Activated naive CD4-positive, alpha-beta T cell treated with anti-CD3 and anti-CD28 coated beads, Interleukin-2, amount 10 ng/mL, durations not matched to agents 7 days and 5 days (primary cell): ENCODE data around the gene SAT2.
A peak's percentile ranks its signal among the peaks of the same experiment; 100 is the strongest.
"Not testable (repeated sequence)": the region's sequence is repeated elsewhere in the genome, so short reads cannot be mapped to it uniquely, and the experiment has no call there.

Source experiments
- CTCF ChIA-PET: fragments of 350-600 bp; sonication (Branson Sonifier 250); formaldehyde crosslinking; loops from one replicate; lab custom pipeline; 2021; ENCODE audit warnings: antibody characterized with exemption; lab: Charles Lee
- DNase-seq: peaks from one replicate; pipeline ENCODE4 v3.0.0-alpha.2; 2020
- H3K27ac Mint-ChIP-seq: one replicate; pipeline ENCODE4 v1.8.0; 2021; ENCODE audit warnings: mild to moderate bottlenecking, moderate library complexity, mixed read lengths
- H3K27me3 Mint-ChIP-seq: one replicate; pipeline ENCODE4 v1.8.0; 2021; ENCODE audit warnings: mild to moderate bottlenecking, mixed read lengths
- H3K36me3 Mint-ChIP-seq: one replicate; pipeline ENCODE4 v1.8.0; 2021; ENCODE audit warnings: mixed read lengths
- H3K4me1 Mint-ChIP-seq: one replicate; pipeline ENCODE4 v1.8.0; 2021; ENCODE audit warnings: mixed read lengths
- H3K4me3 Mint-ChIP-seq: one replicate; pipeline ENCODE4 v1.8.0; 2021; ENCODE audit warnings: mild to moderate bottlenecking, moderate library complexity, mixed read lengths
- H3K9me3 Mint-ChIP-seq: one replicate; pipeline ENCODE4 v1.8.0; 2021; ENCODE audit warnings: mixed read lengths

Gene SAT2

GRCh38 chr17:7650509-7651096, 23.0 kb upstream of the SAT2 start, which contains the start of gene ATP1B2:
Gene ATP1B2 (plus strand): TSS chr17:7650926. CDS start chr17:7651519, 593 bp downstream.
- H3K36me3 Mint-ChIP-seq: no peaks in the 10 kb centered on the region
- DNase-seq: peak; percentile 86
- H3K9me3 Mint-ChIP-seq: no peaks in the 10 kb centered on the region
- no peak within 1 kb of the TSS for H3K27ac Mint-ChIP-seq
- H3K4me3 Mint-ChIP-seq: peak within 1 kb of the TSS; percentile 71
- peaks cover 80% of the 10 kb centered on the region for H3K27me3 Mint-ChIP-seq
- peaks cover 15% of the 10 kb centered on the region for H3K4me1 Mint-ChIP-seq
- CTCF ChIA-PET: interaction anchor here (0.6 to 1.8 kb wide), 2 partner anchors 35 to 287 kb away, joined by 3 to 5 read pairs; no protein-coding TSS in a partner anchor

DNA sequence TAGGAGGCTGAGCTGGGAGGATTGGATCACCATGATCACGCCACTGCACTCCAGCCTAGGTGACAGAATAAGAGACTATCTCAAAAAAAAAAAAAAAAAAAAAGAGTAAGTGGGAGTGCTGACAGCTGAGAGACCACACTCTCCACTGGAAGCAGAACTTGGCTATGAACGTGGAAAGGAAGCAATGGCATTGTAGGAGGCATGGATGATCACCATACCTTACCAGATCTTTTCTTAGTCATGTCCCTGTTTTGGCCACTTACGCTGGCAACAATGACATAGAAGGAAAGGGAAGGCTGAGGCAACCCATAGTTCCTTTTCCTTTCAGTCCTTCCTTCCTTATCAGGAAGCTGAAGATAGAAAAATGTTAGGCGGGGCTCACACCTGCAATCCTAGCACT, 19.4 kb upstream of the SAT2 start:
- Mint-ChIP-seq H3K4me3 (no peak overlapping the region), H3K27me3 (peaks cover 60% of the 10 kb centered on the region), H3K9me3 (no peaks in the 10 kb centered on the region), H3K36me3 (no peaks in the 10 kb centered on the region), H3K27ac (no peak overlapping the region), H3K4me1 (peaks cover 31% of the 10 kb centered on the region)
- no peak for DNase-seq
- CTCF ChIA-PET: no interaction called here

GRCh38 chr17:7646457-7646856, 18.8 kb upstream of the SAT2 start:
- H3K27me3 Mint-ChIP-seq: peaks cover 60% of the 10 kb centered on the region

DNA sequence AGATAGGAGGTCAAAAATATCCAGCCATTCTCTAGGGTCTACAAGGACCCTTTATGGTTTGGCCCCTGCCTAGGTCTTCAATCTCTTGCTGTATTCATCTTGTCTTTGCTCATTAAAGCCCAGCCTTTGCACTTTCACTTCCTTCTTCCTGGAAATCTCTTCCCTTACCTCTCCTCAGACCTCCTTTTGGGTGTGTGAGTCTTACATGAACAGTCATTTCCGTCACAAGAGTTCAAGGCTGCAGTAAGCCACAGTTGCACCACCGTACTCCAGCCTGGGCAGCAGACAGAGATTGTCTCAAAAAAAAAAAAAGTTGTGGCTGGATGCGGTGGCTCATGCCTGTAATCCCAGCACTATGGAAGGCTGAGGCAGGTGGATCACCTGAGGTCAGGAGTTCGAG, 17.2 kb upstream of the SAT2 start:
- no peak for DNase-seq
- Mint-ChIP-seq H3K27me3 (peaks cover 50% of the 10 kb centered on the region), H3K9me3 (peaks cover 5% of the 10 kb centered on the region), H3K36me3 (no peaks in the 10 kb centered on the region), H3K4me3 (no peak overlapping the region), H3K27ac (peak overlapping the region; percentile 71), H3K4me1 (peaks cover 24% of the 10 kb centered on the region)
- CTCF ChIA-PET: no interaction called here

More at GRCh38 chr17:7646457-7646856, 18.8 kb upstream of the SAT2 start:
- peaks cover 4% of the 10 kb centered on the region for H3K9me3 Mint-ChIP-seq
- no peaks in the 10 kb centered on the region for H3K36me3 Mint-ChIP-seq
- no peak overlapping the region for H3K27ac Mint-ChIP-seq
- no peak overlapping the region for H3K4me3 Mint-ChIP-seq
- CTCF ChIA-PET: no interaction called here
- no peak for DNase-seq
- peaks cover 36% of the 10 kb centered on the region for H3K4me1 Mint-ChIP-seq

GRCh38 chr17:7641635-7642034, 14.0 kb upstream of the SAT2 start:
- peaks cover 23% of the 10 kb centered on the region for H3K4me1 Mint-ChIP-seq
- peak overlapping the region; percentile 64 for H3K4me3 Mint-ChIP-seq
- peak; percentile 57 for DNase-seq
- H3K36me3 Mint-ChIP-seq, H3K9me3 Mint-ChIP-seq: not testable (repeated sequence)
- H3K27ac Mint-ChIP-seq: peak overlapping the region; percentile 55
- CTCF ChIA-PET: interaction anchor here (3.3 kb wide), 1 partner anchor 9 kb away, joined by 19 read pairs; no protein-coding TSS in a partner anchor
- peaks cover 38% of the 10 kb centered on the region for H3K27me3 Mint-ChIP-seq

- no peak for DNase-seq
- CTCF ChIA-PET: interaction anchor here (3.3 kb wide), 1 partner anchor 8 kb away, joined by 19 read pairs; no protein-coding TSS in a partner anchor
- Mint-ChIP-seq H3K9me3 (peaks cover 5% of the 10 kb centered on the region), H3K4me3 (no peak overlapping the region), H3K27ac (no peak overlapping the region), H3K36me3 (no peaks in the 10 kb centered on the region), H3K4me1 (peaks cover 23% of the 10 kb centered on the region), H3K27me3 (peaks cover 42% of the 10 kb centered on the region)
These were observed 13.2 kb upstream of the SAT2 start for GRCh38 chr17:7640783-7641182.

DNA sequence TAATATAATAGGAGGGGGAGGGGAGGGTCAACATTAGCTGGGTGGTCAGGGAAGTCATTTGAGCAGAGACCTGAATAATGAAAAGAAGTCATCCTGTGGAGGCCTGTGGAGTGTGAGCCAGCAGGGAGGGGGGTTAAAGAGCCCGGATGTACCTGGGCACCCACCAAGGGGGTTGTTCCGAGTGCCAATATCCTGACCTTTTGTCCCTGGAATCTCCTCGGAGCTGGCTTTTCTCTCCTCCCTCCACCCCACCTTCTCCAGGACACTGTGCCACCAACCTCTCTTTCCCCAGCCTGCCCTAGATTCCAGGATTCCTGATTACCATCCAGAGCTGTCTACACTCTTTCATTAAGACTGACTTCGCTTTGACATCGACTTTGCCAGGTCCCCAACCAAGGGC, 8.5 kb upstream of the SAT2 start:
- H3K9me3 Mint-ChIP-seq: no peaks in the 10 kb centered on the region
- H3K4me1 Mint-ChIP-seq: peaks cover 3% of the 10 kb centered on the region
- no peak for DNase-seq
- no peak overlapping the region for H3K4me3 Mint-ChIP-seq
- H3K36me3 Mint-ChIP-seq: no peaks in the 10 kb centered on the region
- CTCF ChIA-PET: interaction anchor here (1.1 to 4.5 kb wide), 2 partner anchors 51 to 76 kb away, joined by 4 to 60 read pairs; partner anchors contain the start of genes TP53 and WRAP53
- H3K27ac Mint-ChIP-seq: no peak overlapping the region
- H3K27me3 Mint-ChIP-seq: peaks cover 43% of the 10 kb centered on the region

- H3K9me3 Mint-ChIP-seq: no peaks in the 10 kb centered on the region
- peak; percentile 49 for DNase-seq
- no peak overlapping the region for H3K27ac Mint-ChIP-seq
- no peak overlapping the region for H3K4me3 Mint-ChIP-seq
- CTCF ChIA-PET: interaction anchor here (0.8 to 4.5 kb wide), 5 partner anchors 8 to 53 kb away, joined by 3 to 60 read pairs (median 6); partner anchors contain the start of genes TP53 and WRAP53
- H3K27me3 Mint-ChIP-seq: peaks cover 35% of the 10 kb centered on the region
- no peaks in the 10 kb centered on the region for H3K36me3 Mint-ChIP-seq
- peaks cover 3% of the 10 kb centered on the region for H3K4me1 Mint-ChIP-seq
These were observed 6.8 kb upstream of the SAT2 start for GRCh38 chr17:7634384-7634783.

GRCh38 chr17:7633093-7633492, 5.5 kb upstream of the SAT2 start:
- CTCF ChIA-PET: interaction anchor here (0.5 to 4.5 kb wide), 11 partner anchors 9 to 299 kb away, joined by 3 to 60 read pairs (median 3); partner anchors contain the start of genes DNAH2, TP53 and WRAP53
- peaks cover 25% of the 10 kb centered on the region for H3K27me3 Mint-ChIP-seq
- H3K27ac Mint-ChIP-seq: no peak overlapping the region

GRCh38 chr17:7632492-7632894, 4.9 kb upstream of the SAT2 start:
- no peak overlapping the region for H3K4me3 Mint-ChIP-seq
- H3K9me3 Mint-ChIP-seq: no peaks in the 10 kb centered on the region
- H3K27ac Mint-ChIP-seq: peak overlapping the region; percentile 17
- peak; percentile 58 for DNase-seq
- peaks cover 9% of the 10 kb centered on the region for H3K4me1 Mint-ChIP-seq
- CTCF ChIA-PET: interaction anchor here (0.5 to 4.5 kb wide), 13 partner anchors 9 to 196 kb away, joined by 3 to 60 read pairs (median 4); partner anchors contain the start of genes DNAH2, FXR2, TP53 and WRAP53
- peaks cover 24% of the 10 kb centered on the region for H3K27me3 Mint-ChIP-seq
- H3K36me3 Mint-ChIP-seq: no peaks in the 10 kb centered on the region

More at GRCh38 chr17:7633093-7633492, 5.5 kb upstream of the SAT2 start:
- no peak for DNase-seq
- H3K36me3 Mint-ChIP-seq: no peaks in the 10 kb centered on the region
- H3K4me1 Mint-ChIP-seq: peaks cover 6% of the 10 kb centered on the region
- H3K9me3 Mint-ChIP-seq: no peaks in the 10 kb centered on the region
- no peak overlapping the region for H3K4me3 Mint-ChIP-seq

DNA sequence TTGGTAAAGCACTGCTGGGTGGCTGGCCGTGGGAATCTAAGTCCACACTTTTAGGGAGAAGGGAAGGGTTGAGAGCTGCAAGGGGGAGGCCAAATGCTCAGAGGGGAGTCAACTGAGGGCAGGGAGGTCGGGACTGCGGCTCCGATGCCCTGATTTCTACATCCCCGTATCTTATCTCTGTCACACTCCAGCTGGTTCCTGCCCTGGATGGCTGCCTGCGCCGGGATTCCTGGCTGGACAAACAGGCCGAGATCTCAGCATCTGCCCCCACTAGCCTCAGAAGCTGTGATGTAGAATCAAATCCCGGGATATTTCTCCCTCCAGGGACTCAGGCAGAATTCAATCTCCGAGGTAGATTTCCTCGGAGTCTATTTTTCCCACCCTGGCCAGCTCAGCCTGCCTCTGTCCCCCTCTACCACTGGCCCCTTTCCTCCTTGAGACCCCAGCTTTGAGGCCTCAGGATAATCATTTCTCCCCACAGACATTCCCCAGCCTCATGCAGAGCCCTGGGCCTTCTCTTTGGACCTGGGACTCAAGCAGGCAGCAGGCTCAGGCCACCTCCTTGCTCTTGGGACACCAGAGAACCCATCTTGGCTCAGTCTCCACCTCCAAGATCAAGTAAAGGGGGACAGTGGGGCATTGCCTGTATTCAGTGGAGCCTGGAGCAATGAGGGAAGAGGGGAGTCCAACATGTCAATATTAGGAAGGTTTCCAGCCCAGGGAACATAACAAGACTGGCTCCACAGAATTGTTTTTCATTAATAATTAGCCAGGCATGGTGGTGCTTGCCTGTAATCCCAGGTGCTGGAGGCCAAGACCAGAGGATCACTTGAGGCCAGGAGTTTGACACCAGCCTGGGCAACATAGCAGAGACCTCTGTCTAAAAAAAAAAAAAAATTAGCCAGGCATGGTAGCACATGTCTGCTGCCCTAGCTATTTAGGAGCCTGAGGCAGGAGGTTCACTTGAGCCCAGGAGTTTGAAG, 4.1 kb upstream of the SAT2 start:
- peaks cover 24% of the 10 kb centered on the region for H3K27me3 Mint-ChIP-seq
- H3K4me3 Mint-ChIP-seq: no peak overlapping the region
- peaks cover 14% of the 10 kb centered on the region for H3K4me1 Mint-ChIP-seq
- no peaks in the 10 kb centered on the region for H3K36me3 Mint-ChIP-seq
- no peak for DNase-seq
- no peaks in the 10 kb centered on the region for H3K9me3 Mint-ChIP-seq
- peak overlapping the region; percentile 55 for H3K27ac Mint-ChIP-seq
- CTCF ChIA-PET: interaction anchor here (0.6 to 4.5 kb wide), 12 partner anchors 10 to 195 kb away, joined by 3 to 60 read pairs (median 7); partner anchors contain the start of genes DNAH2, FXR2, TP53 and WRAP53

DNA sequence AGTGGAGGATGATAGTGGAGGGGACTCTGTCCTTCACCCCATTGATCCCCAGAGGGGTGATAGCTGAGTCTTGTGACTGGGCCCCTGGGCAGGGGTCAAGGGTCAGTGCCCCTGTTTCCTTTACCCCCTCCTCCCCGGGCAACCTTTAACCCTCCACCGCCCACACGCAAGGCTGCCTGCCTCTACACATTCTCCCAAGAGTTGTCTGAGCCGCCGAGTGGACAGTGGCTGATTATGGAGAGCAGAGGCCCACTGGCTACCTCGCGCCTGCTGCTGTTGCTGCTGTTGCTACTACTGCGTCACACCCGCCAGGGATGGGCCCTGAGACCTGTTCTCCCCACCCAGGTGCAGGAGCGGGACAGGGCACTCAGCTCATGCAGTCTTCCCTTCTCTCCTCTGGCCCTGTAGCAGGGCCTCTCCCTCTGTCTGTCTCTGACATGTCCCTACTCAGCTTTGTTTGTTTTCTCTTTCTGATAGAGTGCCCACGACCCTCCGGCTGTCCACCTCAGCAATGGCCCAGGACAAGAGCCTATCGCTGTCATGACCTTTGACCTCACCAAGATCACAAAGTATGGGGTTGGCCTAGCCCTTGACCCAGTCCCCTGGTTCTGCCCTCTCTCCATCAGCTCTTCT, 2.4 kb upstream of the SAT2 start, which contains the start of gene SHBG:
Gene SHBG (plus strand): TSS at position 197 of the 633 bp plus-strand sequence. CDS start 38 bp downstream, at position 235.
- Mint-ChIP-seq H3K36me3 (peaks cover 4% of the 10 kb centered on the region), H3K4me1 (peaks cover 20% of the 10 kb centered on the region), H3K4me3 (no peak within 1 kb of the TSS), H3K9me3 (no peaks in the 10 kb centered on the region), H3K27me3 (peaks cover 13% of the 10 kb centered on the region), H3K27ac (no peak within 1 kb of the TSS)
- CTCF ChIA-PET: interaction anchor here (0.7 to 4.5 kb wide), 4 partner anchors 12 to 332 kb away, joined by 3 to 21 read pairs (median 13); partner anchors contain the start of genes FXR2, TP53 and WRAP53
- no peak for DNase-seq

DNA sequence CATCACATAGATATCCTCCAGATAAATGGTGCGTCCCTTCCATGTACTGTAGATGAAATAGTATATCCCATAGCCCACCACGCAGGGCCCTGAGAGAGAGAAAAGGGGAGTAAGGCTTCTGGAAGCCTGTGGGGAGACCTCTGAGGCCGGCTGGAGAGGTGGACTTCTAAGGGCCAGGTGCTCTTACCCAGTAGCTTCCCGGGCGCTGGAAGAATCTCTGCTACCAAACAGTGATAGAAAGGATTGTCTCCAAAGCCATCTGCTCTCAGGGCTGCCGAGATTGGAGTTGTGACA, 718 bp downstream of the SAT2 start:
- H3K27me3 Mint-ChIP-seq: peaks cover 11% of the 10 kb centered on the region
- DNase-seq: no peak
- no peaks in the 10 kb centered on the region for H3K9me3 Mint-ChIP-seq
- peaks cover 4% of the 10 kb centered on the region for H3K36me3 Mint-ChIP-seq
- peak overlapping the region; percentile 91 for H3K4me3 Mint-ChIP-seq
- CTCF ChIA-PET: interaction anchor here (1.7 to 2.3 kb wide), 2 partner anchors 11 to 61 kb away, joined by 8 to 19 read pairs; partner anchors contain the start of genes TP53 and WRAP53
- H3K4me1 Mint-ChIP-seq: peaks cover 17% of the 10 kb centered on the region
- peak overlapping the region; percentile 52 for H3K27ac Mint-ChIP-seq
